RWPE2 (cell line): Measurements from ENCODE around the gene CLEC14A.

Source experiments
- ATAC-seq: fragments of 200-7000 bp; cut with Tn5 transposase; 3 replicates; pipeline ENCODE4 v1.9.1; 2021; ENCODE audit warnings: low read depth
- DNase-seq: peaks from one replicate; pipeline ENCODE4 v3.0.0-alpha.2; 2020; ENCODE audit warnings: low spot score
- H3K27ac ChIP-seq: fragments of 450-650 bp; 2 replicates; pipeline ENCODE4 v1.5.1; 2017; ENCODE audit warnings: mild to moderate bottlenecking; ENCODE audit not compliant: poor library complexity, severe bottlenecking
- H3K27me3 ChIP-seq: fragments of 250-450 bp; sonication (Bioruptor Pico); 2 replicates; pipeline ENCODE4 v1.5.1; 2021; ENCODE audit warnings: mild to moderate bottlenecking, moderate library complexity; ENCODE audit not compliant: insufficient read depth, poor library complexity, severe bottlenecking
- H3K36me3 ChIP-seq: fragments of 250-450 bp; sonication (Bioruptor Pico); 2 replicates; pipeline ENCODE4 v1.5.1; 2020; ENCODE audit warnings: low read depth, mild to moderate bottlenecking, moderate library complexity
- H3K4me1 ChIP-seq: fragments of 250-450 bp; sonication (Bioruptor Pico); 2 replicates; pipeline ENCODE4 v1.5.1; 2021; ENCODE audit warnings: mild to moderate bottlenecking, moderate library complexity; ENCODE audit not compliant: insufficient read depth, poor library complexity, severe bottlenecking
- H3K4me3 ChIP-seq: fragments of 250-450 bp; sonication (Bioruptor Pico); 2 replicates; pipeline ENCODE4 v1.5.1; 2021; ENCODE audit warnings: mild to moderate bottlenecking, moderate library complexity; ENCODE audit not compliant: severe bottlenecking
- H3K9me3 ChIP-seq: fragments of 250-450 bp; sonication (Bioruptor Pico); 2 replicates; pipeline ENCODE4 v1.5.1; 2021; ENCODE audit warnings: mild to moderate bottlenecking, moderate library complexity; ENCODE audit not compliant: severe bottlenecking
- TF ChIP-seq, protein P1 (sequence below): fragments of 450-650 bp; IDR thresholded peaks from one replicate; pipeline ENCODE4 v1.5.1; 2017; ENCODE audit warnings: mild to moderate bottlenecking, moderate library complexity; ENCODE audit not compliant: poor library complexity, severe bottlenecking

CLEC14A gene

DNA sequence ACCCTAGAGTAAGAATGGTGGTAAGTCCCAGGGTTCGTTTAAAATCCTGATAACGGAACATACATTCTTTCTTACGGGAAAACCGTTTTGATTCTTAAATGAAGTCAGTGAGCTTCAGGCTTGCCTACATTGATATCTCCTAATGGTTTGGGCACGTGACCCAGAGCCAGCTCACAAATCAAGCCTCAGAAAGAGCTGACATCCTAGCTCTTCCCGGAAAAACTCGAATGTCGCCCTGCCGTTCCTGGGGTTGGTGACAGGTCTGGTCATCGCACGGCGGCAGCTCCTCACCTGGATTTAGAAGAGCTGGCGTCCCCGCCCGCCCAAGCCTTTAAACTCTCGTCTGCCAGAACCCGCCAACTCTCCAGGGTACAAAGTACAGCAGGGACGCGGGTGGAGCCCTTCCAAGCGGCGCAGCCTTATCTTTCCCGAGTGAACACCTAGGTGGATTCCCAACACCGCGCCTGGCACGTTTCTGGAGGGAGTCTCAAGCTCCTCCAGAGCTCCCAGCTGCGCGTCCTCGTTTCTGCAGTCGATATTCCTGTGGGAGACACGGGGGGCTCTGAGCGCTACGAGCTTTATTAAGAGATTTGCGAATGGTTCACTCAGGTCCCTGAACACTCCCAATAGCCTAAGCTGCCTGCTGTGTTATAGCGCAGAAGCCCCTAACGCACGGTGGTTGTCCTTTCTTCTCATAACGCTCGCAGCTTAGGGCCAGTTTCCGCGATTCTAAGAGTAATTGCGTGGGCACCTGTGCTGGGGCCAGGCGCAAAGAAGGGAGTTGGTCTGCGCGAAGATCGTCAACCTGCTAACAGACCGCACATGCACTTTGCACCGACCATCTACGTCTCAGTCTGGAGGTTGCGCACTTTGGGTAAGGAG is 47.9 kb downstream of the CLEC14A start, which contains the start of gene SSTR1:
Gene SSTR1 (plus strand): TSS at position 169 of the 882 bp plus-strand sequence. CDS start 1,486 bp downstream, outside the sequence.
- H3K9me3 ChIP-seq, result no peaks in the 10 kb centered on the region
- DNase-seq, result peak; percentile 54
- H3K4me3 ChIP-seq, result peak within 1 kb of the TSS; percentile 26
- ATAC-seq, result 0 out of 3 replicates have a peak, but pooled peaks have one; percentile 4
- H3K36me3 ChIP-seq, result no peaks in the 10 kb centered on the region
- H3K27ac ChIP-seq, result no peak within 1 kb of the TSS
- H3K4me1 ChIP-seq, result no peaks in the 10 kb centered on the region
- peaks cover 65% of the 10 kb centered on the region for H3K27me3 ChIP-seq
- TF ChIP-seq, protein P1, sequence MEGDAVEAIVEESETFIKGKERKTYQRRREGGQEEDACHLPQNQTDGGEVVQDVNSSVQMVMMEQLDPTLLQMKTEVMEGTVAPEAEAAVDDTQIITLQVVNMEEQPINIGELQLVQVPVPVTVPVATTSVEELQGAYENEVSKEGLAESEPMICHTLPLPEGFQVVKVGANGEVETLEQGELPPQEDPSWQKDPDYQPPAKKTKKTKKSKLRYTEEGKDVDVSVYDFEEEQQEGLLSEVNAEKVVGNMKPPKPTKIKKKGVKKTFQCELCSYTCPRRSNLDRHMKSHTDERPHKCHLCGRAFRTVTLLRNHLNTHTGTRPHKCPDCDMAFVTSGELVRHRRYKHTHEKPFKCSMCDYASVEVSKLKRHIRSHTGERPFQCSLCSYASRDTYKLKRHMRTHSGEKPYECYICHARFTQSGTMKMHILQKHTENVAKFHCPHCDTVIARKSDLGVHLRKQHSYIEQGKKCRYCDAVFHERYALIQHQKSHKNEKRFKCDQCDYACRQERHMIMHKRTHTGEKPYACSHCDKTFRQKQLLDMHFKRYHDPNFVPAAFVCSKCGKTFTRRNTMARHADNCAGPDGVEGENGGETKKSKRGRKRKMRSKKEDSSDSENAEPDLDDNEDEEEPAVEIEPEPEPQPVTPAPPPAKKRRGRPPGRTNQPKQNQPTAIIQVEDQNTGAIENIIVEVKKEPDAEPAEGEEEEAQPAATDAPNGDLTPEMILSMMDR, result no peak

DNA sequence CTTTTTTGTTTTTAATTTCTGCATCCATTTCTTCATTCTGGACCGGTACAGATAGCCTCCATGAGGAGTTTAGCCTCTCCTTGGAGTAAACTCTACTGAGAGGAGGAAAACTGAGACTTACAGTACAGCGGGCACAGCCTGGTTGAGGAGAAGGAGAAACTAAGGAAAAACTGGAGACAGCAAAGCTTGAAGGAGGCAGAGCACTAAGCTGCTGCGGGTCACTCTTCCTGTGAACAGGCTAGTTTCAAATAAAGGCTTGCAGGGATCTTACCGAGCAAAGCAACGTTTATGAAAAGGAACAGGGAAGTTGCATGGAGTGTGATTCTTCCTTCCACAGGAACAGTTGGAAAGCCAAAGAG is 48.5 kb downstream of the CLEC14A start:
- Histone ChIP-seq H3K27me3 (peaks cover 58% of the 10 kb centered on the region), H3K36me3 (no peaks in the 10 kb centered on the region), H3K9me3 (no peaks in the 10 kb centered on the region), H3K4me1 (no peaks in the 10 kb centered on the region), H3K4me3 (no peak overlapping the region), H3K27ac (no peak overlapping the region)
- ATAC-seq, result no peak
- TF ChIP-seq, protein P1, result no peak
- no peak for DNase-seq

DNA sequence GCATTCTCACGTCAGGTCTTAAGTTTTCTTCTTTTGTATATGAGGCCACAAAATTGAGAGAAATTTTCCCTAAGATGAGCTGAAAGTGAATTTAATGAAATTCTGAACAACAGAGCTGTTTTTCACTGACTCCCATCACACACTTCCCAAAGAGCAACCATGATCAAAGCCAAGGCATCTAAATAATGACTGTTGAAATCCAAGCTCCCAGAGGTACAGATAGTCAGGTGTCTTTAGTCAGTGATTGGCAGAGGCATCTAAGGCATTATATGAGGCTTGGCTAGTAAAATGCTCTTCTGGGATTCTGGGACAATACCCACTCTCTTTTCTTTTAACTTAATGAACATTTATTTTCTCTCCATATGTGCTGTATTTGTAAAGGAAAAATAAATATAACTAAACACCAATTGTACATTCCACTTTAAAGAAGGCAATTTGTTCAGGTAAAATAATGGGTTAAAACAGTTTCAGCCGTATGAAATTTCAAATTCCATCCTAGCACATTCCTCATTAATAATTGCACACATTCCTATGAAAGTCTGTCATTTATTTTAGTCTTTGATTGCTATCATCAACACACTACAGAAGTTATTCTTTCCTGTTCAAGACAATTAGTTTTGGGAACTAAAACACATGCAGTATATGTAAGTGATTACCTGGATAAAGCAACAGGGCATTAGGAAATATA is 49.1 kb downstream of the CLEC14A start:
- H3K27ac ChIP-seq, result no peak overlapping the region
- peaks cover 53% of the 10 kb centered on the region for H3K27me3 ChIP-seq
- DNase-seq (no peak), ATAC-seq (no peak)
- H3K9me3 ChIP-seq, result no peaks in the 10 kb centered on the region
- TF ChIP-seq, protein P1, result no peak
- no peaks in the 10 kb centered on the region for H3K36me3 ChIP-seq
- H3K4me3 ChIP-seq, result no peak overlapping the region
- peaks cover 2% of the 10 kb centered on the region for H3K4me1 ChIP-seq

DNA sequence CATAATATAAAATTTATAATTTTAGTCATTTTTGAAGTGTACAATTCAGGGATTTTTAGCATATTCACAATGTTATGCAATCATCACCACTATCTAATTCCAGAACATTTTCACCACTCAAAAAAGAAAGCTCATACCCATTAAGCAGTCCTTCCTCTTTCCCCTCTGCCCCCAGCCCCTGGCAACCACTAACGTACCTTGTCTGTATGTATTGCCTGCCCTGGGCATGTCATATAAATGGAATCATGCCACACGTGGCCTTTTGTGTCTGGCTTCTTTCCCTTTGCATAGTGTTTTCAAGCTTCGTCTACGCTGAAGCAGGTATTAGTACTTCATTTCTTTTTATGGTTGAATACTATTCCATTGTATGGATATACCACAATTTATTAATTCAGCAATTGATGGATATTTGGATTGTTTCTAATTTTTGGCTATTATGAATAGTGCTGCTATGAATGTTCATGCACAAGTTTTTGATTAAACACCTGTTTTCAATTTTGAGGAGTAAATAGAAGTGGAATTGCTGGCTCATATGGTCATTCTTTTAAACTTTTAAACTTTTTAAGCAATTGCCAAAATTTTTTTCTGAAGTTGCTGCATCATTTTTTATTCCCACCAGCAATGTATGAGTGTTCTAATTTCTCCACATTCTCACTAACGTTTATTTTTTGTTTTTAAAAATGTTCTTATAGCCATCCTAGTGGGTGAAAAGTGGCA is 49.8 kb downstream of the CLEC14A start:
- no peak for ATAC-seq
- Histone ChIP-seq H3K4me3 (no peak overlapping the region), H3K27ac (no peak overlapping the region), H3K4me1 (peaks cover 4% of the 10 kb centered on the region), H3K36me3 (no peaks in the 10 kb centered on the region), H3K27me3 (peaks cover 46% of the 10 kb centered on the region), H3K9me3 (no peaks in the 10 kb centered on the region)
- TF ChIP-seq, protein P1, result no peak
- DNase-seq, result no peak
